ENCODE results near the gene PDE11A. TPM values are rescaled to one million over a fixed set of nuclear protein-coding genes. Genes with fewer than 3 reads are reported as not detected.

PDE11A gene
- total and polyA plus RNA-seq, 2 donors, result 0.14 to 0.43 TPM

- no peaks in the 10 kb centered on the region for H3K36me3 ChIP-seq (ENCODE audit: control insufficient read depth in 2 of 2, insufficient read depth in 2 of 2, low read length in 1 of 2)
- no peaks in the 10 kb centered on the region for H3K4me1 ChIP-seq (ENCODE audit: control insufficient read depth in 2 of 2, insufficient read depth in 2 of 2, low read length in 2 of 2)
- no peaks in the 10 kb centered on the region for H3K9me3 ChIP-seq (ENCODE audit: control insufficient read depth in 2 of 2, insufficient read depth in 1 of 2, low read length in 1 of 2)
- no peak overlapping the region for H3K27ac ChIP-seq (ENCODE audit: low read depth in 1 of 2, low read length in 1 of 2)
- H3K4me3 ChIP-seq (ENCODE audit: low read length in 2 of 2), result no peak overlapping the region
- no peak for DNase-seq (ENCODE audit: low read depth in 6 of 9, low spot score in 9 of 9)
- no peaks in the 10 kb centered on the region for H3K27me3 ChIP-seq (ENCODE audit: control insufficient read depth in 2 of 2, insufficient read depth in 1 of 2, low read length in 1 of 2)
- WGBS, result 98% methylated on average over 1 of the region's 1 CpG
These were observed 43.2 kb downstream of the PDE11A start for GRCh38 chr2:178029342-178029741.

GRCh38 chr2:178025551-178026185, 46.9 kb downstream of the PDE11A start:
- DNase-seq (ENCODE audit: low read depth in 6 of 9, low spot score in 9 of 9), result no peak
- Histone ChIP-seq H3K4me1 (ENCODE audit: control insufficient read depth in 2 of 2, insufficient read depth in 2 of 2, low read length in 2 of 2) (no peaks in the 10 kb centered on the region), H3K9me3 (ENCODE audit: control insufficient read depth in 2 of 2, insufficient read depth in 1 of 2, low read length in 1 of 2) (no peaks in the 10 kb centered on the region), H3K27ac (ENCODE audit: low read depth in 1 of 2, low read length in 1 of 2) (no peak overlapping the region), H3K4me3 (ENCODE audit: low read length in 2 of 2) (no peak overlapping the region), H3K27me3 (ENCODE audit: control insufficient read depth in 2 of 2, insufficient read depth in 1 of 2, low read length in 1 of 2) (no peaks in the 10 kb centered on the region), H3K36me3 (ENCODE audit: control insufficient read depth in 2 of 2, insufficient read depth in 2 of 2, low read length in 1 of 2) (no peaks in the 10 kb centered on the region)
- WGBS, result 97% methylated on average over 4 of the region's 4 CpGs

GRCh38 chr2:178018141-178018540, 54.4 kb downstream of the PDE11A start:
- 96% methylated on average over 7 of the region's 7 CpGs for WGBS

GRCh38 chr2:178016612-178017011, 56.0 kb downstream of the PDE11A start:
- H3K36me3 ChIP-seq (ENCODE audit: control insufficient read depth in 2 of 2, insufficient read depth in 2 of 2, low read length in 1 of 2), result no peaks in the 10 kb centered on the region
- no peak for DNase-seq (ENCODE audit: low read depth in 6 of 9, low spot score in 9 of 9)
- H3K9me3 ChIP-seq (ENCODE audit: control insufficient read depth in 2 of 2, insufficient read depth in 1 of 2, low read length in 1 of 2), result no peaks in the 10 kb centered on the region
- H3K27me3 ChIP-seq (ENCODE audit: control insufficient read depth in 2 of 2, insufficient read depth in 1 of 2, low read length in 1 of 2), result no peaks in the 10 kb centered on the region
- H3K4me1 ChIP-seq (ENCODE audit: control insufficient read depth in 2 of 2, insufficient read depth in 2 of 2, low read length in 2 of 2), result no peaks in the 10 kb centered on the region
- WGBS, result 0% methylated on average over 1 of the region's 1 CpG
- H3K4me3 ChIP-seq (ENCODE audit: low read length in 2 of 2), result no peak overlapping the region
- H3K27ac ChIP-seq (ENCODE audit: low read depth in 1 of 2, low read length in 1 of 2), result no peak overlapping the region

More at GRCh38 chr2:178018141-178018540, 54.4 kb downstream of the PDE11A start:
- Histone ChIP-seq H3K9me3 (ENCODE audit: control insufficient read depth in 2 of 2, insufficient read depth in 1 of 2, low read length in 1 of 2) (no peaks in the 10 kb centered on the region), H3K4me3 (ENCODE audit: low read length in 2 of 2) (no peak overlapping the region), H3K36me3 (ENCODE audit: control insufficient read depth in 2 of 2, insufficient read depth in 2 of 2, low read length in 1 of 2) (no peaks in the 10 kb centered on the region), H3K27ac (ENCODE audit: low read depth in 1 of 2, low read length in 1 of 2) (no peak overlapping the region), H3K27me3 (ENCODE audit: control insufficient read depth in 2 of 2, insufficient read depth in 1 of 2, low read length in 1 of 2) (no peaks in the 10 kb centered on the region), H3K4me1 (ENCODE audit: control insufficient read depth in 2 of 2, insufficient read depth in 2 of 2, low read length in 2 of 2) (no peaks in the 10 kb centered on the region)
- no peak for DNase-seq (ENCODE audit: low read depth in 6 of 9, low spot score in 9 of 9)

- no peak overlapping the region for H3K27ac ChIP-seq (ENCODE audit: low read depth in 1 of 2, low read length in 1 of 2)
- no peaks in the 10 kb centered on the region for H3K9me3 ChIP-seq (ENCODE audit: control insufficient read depth in 2 of 2, insufficient read depth in 1 of 2, low read length in 1 of 2)
- no peak overlapping the region for H3K4me3 ChIP-seq (ENCODE audit: low read length in 2 of 2)
- no peaks in the 10 kb centered on the region for H3K4me1 ChIP-seq (ENCODE audit: control insufficient read depth in 2 of 2, insufficient read depth in 2 of 2, low read length in 2 of 2)
- WGBS, result 94% methylated on average over 2 of the region's 2 CpGs
- H3K36me3 ChIP-seq (ENCODE audit: control insufficient read depth in 2 of 2, insufficient read depth in 2 of 2, low read length in 1 of 2), result no peaks in the 10 kb centered on the region
- DNase-seq (ENCODE audit: low read depth in 6 of 9, low spot score in 9 of 9), result no peak
- no peaks in the 10 kb centered on the region for H3K27me3 ChIP-seq (ENCODE audit: control insufficient read depth in 2 of 2, insufficient read depth in 1 of 2, low read length in 1 of 2)
These were observed 59.9 kb downstream of the PDE11A start for GRCh38 chr2:178012639-178013038.

GRCh38 chr2:178009813-178010212, 62.8 kb downstream of the PDE11A start:
- 89% methylated on average over 1 of the region's 1 CpG for WGBS
- H3K36me3 ChIP-seq (ENCODE audit: control insufficient read depth in 2 of 2, insufficient read depth in 2 of 2, low read length in 1 of 2), result no peaks in the 10 kb centered on the region
- H3K9me3 ChIP-seq (ENCODE audit: control insufficient read depth in 2 of 2, insufficient read depth in 1 of 2, low read length in 1 of 2), result no peaks in the 10 kb centered on the region
- DNase-seq (ENCODE audit: low read depth in 6 of 9, low spot score in 9 of 9), result no peak
- H3K27me3 ChIP-seq (ENCODE audit: control insufficient read depth in 2 of 2, insufficient read depth in 1 of 2, low read length in 1 of 2), result no peaks in the 10 kb centered on the region
- H3K4me3 ChIP-seq (ENCODE audit: low read length in 2 of 2), result no peak overlapping the region
- no peak overlapping the region for H3K27ac ChIP-seq (ENCODE audit: low read depth in 1 of 2, low read length in 1 of 2)
- H3K4me1 ChIP-seq (ENCODE audit: control insufficient read depth in 2 of 2, insufficient read depth in 2 of 2, low read length in 2 of 2), result no peaks in the 10 kb centered on the region

- H3K4me1 ChIP-seq (ENCODE audit: control insufficient read depth in 2 of 2, insufficient read depth in 2 of 2, low read length in 2 of 2), result no peaks in the 10 kb centered on the region
- DNase-seq (ENCODE audit: low read depth in 6 of 9, low spot score in 9 of 9), result no peak
- no peak overlapping the region for H3K27ac ChIP-seq (ENCODE audit: low read depth in 1 of 2, low read length in 1 of 2)
- no peaks in the 10 kb centered on the region for H3K36me3 ChIP-seq (ENCODE audit: control insufficient read depth in 2 of 2, insufficient read depth in 2 of 2, low read length in 1 of 2)
- no peaks in the 10 kb centered on the region for H3K27me3 ChIP-seq (ENCODE audit: control insufficient read depth in 2 of 2, insufficient read depth in 1 of 2, low read length in 1 of 2)
- H3K9me3 ChIP-seq (ENCODE audit: control insufficient read depth in 2 of 2, insufficient read depth in 1 of 2, low read length in 1 of 2), result no peaks in the 10 kb centered on the region
- 93% methylated on average over 5 of the region's 5 CpGs for WGBS
- H3K4me3 ChIP-seq (ENCODE audit: low read length in 2 of 2), result no peak overlapping the region
These were observed 63.8 kb downstream of the PDE11A start for GRCh38 chr2:178008636-178009289.

- H3K36me3 ChIP-seq (ENCODE audit: control insufficient read depth in 2 of 2, insufficient read depth in 2 of 2, low read length in 1 of 2), result no peaks in the 10 kb centered on the region
- no peaks in the 10 kb centered on the region for H3K9me3 ChIP-seq (ENCODE audit: control insufficient read depth in 2 of 2, insufficient read depth in 1 of 2, low read length in 1 of 2)
- H3K27ac ChIP-seq (ENCODE audit: low read depth in 1 of 2, low read length in 1 of 2), result no peak overlapping the region
- no peaks in the 10 kb centered on the region for H3K27me3 ChIP-seq (ENCODE audit: control insufficient read depth in 2 of 2, insufficient read depth in 1 of 2, low read length in 1 of 2)
- 91% methylated on average over 1 of the region's 1 CpG for WGBS
- DNase-seq (ENCODE audit: low read depth in 6 of 9, low spot score in 9 of 9), result no peak
- H3K4me3 ChIP-seq (ENCODE audit: low read length in 2 of 2), result no peak overlapping the region
- H3K4me1 ChIP-seq (ENCODE audit: control insufficient read depth in 2 of 2, insufficient read depth in 2 of 2, low read length in 2 of 2), result no peaks in the 10 kb centered on the region
These were observed 65.9 kb downstream of the PDE11A start for GRCh38 chr2:178006710-178007109.

GRCh38 chr2:178005756-178006155, 66.8 kb downstream of the PDE11A start:
- Histone ChIP-seq H3K4me3 (ENCODE audit: low read length in 2 of 2) (no peak overlapping the region), H3K27me3 (ENCODE audit: control insufficient read depth in 2 of 2, insufficient read depth in 1 of 2, low read length in 1 of 2) (no peaks in the 10 kb centered on the region), H3K9me3 (ENCODE audit: control insufficient read depth in 2 of 2, insufficient read depth in 1 of 2, low read length in 1 of 2) (no peaks in the 10 kb centered on the region), H3K27ac (ENCODE audit: low read depth in 1 of 2, low read length in 1 of 2) (no peak overlapping the region), H3K4me1 (ENCODE audit: control insufficient read depth in 2 of 2, insufficient read depth in 2 of 2, low read length in 2 of 2) (no peaks in the 10 kb centered on the region), H3K36me3 (ENCODE audit: control insufficient read depth in 2 of 2, insufficient read depth in 2 of 2, low read length in 1 of 2) (no peaks in the 10 kb centered on the region)
- no peak for DNase-seq (ENCODE audit: low read depth in 6 of 9, low spot score in 9 of 9)

Data from thymus (tissue), 11 donors.